Transverse colon (tissue), 4 donors: Measurements from ENCODE around the gene SBNO1. TPM values are rescaled to one million over a fixed set of nuclear protein-coding genes. Genes with fewer than 3 reads are reported as not detected.

Experiments
- DNase-seq: peaks from one replicate; pipeline ENCODE4 v3.0.0-alpha.2; 2019
- H3K27ac ChIP-seq, 4 donors: fragments of 200-600 bp; sonication (generic); 2 replicates each; pipeline ENCODE4 v1.5.1; 2016 to 2018; ENCODE audit warnings: inconsistent platforms in 4 of 4
- H3K27me3 ChIP-seq: fragments of 200-600 bp; sonication (generic); 2 replicates; pipeline ENCODE4 v1.5.1; 2017; ENCODE audit warnings: inconsistent platforms
- H3K36me3 ChIP-seq, 4 donors: fragments of 200-600 bp; sonication (generic); 2 replicates each; pipeline ENCODE4 v1.5.1; 2017 to 2019; ENCODE audit warnings: inconsistent platforms in 4 of 4
- H3K4me1 ChIP-seq, 4 donors: fragments of 200-600 bp; sonication (generic); 2 replicates each; pipeline ENCODE4 v1.5.1; 2017 to 2020; ENCODE audit warnings: inconsistent platforms in 4 of 4
- H3K4me3 ChIP-seq, 4 donors: fragments of 200-600 bp; sonication (generic); 1 replicate in 1 of 4; 2 replicates in 3 of 4; pipeline versions ENCODE4 v1.5.1 to v1.6.1; 2017 to 2019; ENCODE audit warnings: inconsistent platforms in 4 of 4
- H3K9me3 ChIP-seq, 2 donors: fragments of 200-600 bp; sonication (generic); 2 replicates each; pipeline ENCODE4 v1.5.1; 2017 to 2019; ENCODE audit warnings: inconsistent platforms in 2 of 2
- CTCF ChIP-seq, 5 experiments: fragments of 200-600 bp in 3 of 5; fragments of 450-650 bp in 2 of 5; sonication (generic) in 3 of 5; IDR thresholded peaks; 1 replicate in 2 of 5; 2 replicates in 3 of 5; pipeline ENCODE4 v1.5.1; 2016 to 2017; ENCODE audit warnings: antibody characterized with exemption in 5 of 5, inconsistent platforms in 3 of 5, mild to moderate bottlenecking in 2 of 5, moderate library complexity in 1 of 5
- EP300 ChIP-seq: sonication (generic); formaldehyde crosslinking; IDR thresholded peaks from one replicate; pipeline ENCODE4 v1.6.1; 2017; ENCODE audit warnings: antibody characterized with exemption, low read depth
- POLR2A ChIP-seq: fragments of 450-650 bp; IDR thresholded peaks from one replicate; pipeline ENCODE4 v1.6.1; 2016; ENCODE audit warnings: antibody characterized with exemption, mild to moderate bottlenecking, moderate library complexity
- POLR2AphosphoS5 ChIP-seq, 3 donors: sonication (generic); formaldehyde crosslinking; IDR thresholded peaks; one replicate each; pipeline ENCODE4 v1.6.1; 2016; ENCODE audit warnings: antibody characterized with exemption in 3 of 3
- WGBS, 2 donors: methylation state at CpG; one replicate each; pipeline ENCODE4 v1.1.5; 2018; ENCODE audit warnings: low coverage in 1 of 2; 5-methylcytosine and 5-hydroxymethylcytosine counted together
- in situ Hi-C, 4 donors: fragments of 200-750 bp; cut with MboI; loops; one replicate each; pipeline versions ENCODE4 v1.15.0 to v1.15.1; 2017; ENCODE audit warnings: low sequenced_read_pairs in 3 of 4, low pct_ligation_motif_present in 1 of 4, low pct_unique_long_range_greater_than_20kb in 1 of 4
- intact Hi-C: fragments of 100-400 bp; cut with DNase I; formaldehyde crosslinking; loops from one replicate; pipeline ENCODE4 v1.15.1; 2023; ENCODE audit warnings: low total_unique reads
- total RNA-seq, 4 donors: library from RNA; depleted of rRNA; stranded (reverse); fragments of >200 nt; gene quantifications; one replicate each; pipeline ENCODE4 v1.1.0, GENCODE V29; 2016

The SBNO1 gene
- total RNA-seq, 4 donors from 2014 or later, result 14.6 to 26.9 (median 23.8) TPM

DNA sequence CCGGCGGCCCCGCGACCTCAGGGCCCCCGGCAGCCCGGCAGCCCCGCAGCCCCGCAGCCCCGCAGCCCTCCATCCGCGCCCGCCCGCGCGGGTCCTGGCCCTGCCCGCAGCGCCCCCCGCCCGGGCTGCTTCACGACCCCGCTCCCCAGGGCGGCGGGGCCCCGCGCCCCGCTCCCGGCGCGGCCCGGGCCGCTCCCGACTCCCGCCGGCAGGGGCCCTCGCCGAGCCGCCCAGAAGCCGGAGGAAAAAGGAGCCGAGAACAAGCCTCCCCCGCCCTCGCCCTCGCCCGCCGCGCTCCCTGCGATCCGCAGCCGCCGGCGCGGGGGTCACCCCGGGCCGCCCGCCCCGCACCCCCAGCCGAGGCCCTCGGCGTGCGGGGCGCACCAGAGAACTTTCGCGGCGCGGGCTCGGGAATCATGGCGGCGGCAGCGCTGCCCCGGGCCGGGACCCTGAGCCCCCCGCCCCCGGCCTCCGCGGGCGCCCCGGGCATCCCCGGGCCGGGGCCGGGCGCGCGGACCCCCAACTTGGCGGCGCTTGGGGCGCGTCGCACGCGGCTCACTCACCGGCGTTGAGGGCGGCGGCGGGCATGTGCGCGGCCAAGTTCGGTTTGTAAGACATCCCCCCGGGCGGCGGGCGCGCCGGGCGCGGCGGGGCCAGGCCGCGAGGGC, 93.5 kb downstream of the SBNO1 start:
- Histone ChIP-seq H3K9me3 (no peaks in the 10 kb centered on the region), H3K4me3 (peak overlapping the region; percentile 66 to 96 (median 73)), H3K27me3 (no peaks in the 10 kb centered on the region), H3K4me1 (peaks cover 3 to 31% (median 30%) of the 10 kb centered on the region in 4 donors), H3K27ac (peak overlapping the region; percentile 75 to 87 (median 80)), H3K36me3 (no peaks in the 10 kb centered on the region)
- TF ChIP-seq CTCF (IDR thresholded peaks at IDR 0.05) (peak in 3 of 5 experiments; percentile 30 to 56 (median 50)), POLR2AphosphoS5 (IDR thresholded peaks at IDR 0.05) (no peak)
- in situ Hi-C loops, result no loop called here
- DNase-seq, result peak; percentile 81
- intact Hi-C loops, result no loop called here
- 1% methylated on average over 74 of the region's 108 CpGs; no CpG with 5 or more reads in 1 of the 2 donors for WGBS, 2 donors

GRCh38 chr12:123270214-123271000, 94.2 kb downstream of the SBNO1 start:
- Histone ChIP-seq H3K27ac (peak overlapping the region; percentile 75 to 87 (median 80)), H3K4me3 (peak overlapping the region; percentile 66 to 96 (median 73)), H3K4me1 (peaks cover 3 to 31% (median 30%) of the 10 kb centered on the region in 4 donors), H3K36me3 (no peaks in the 10 kb centered on the region), H3K27me3 (no peaks in the 10 kb centered on the region), H3K9me3 (no peaks in the 10 kb centered on the region)
- TF ChIP-seq POLR2AphosphoS5 (IDR thresholded peaks at IDR 0.05) (no peak), POLR2A (no peak), CTCF (IDR thresholded peaks at IDR 0.05) (no peak), EP300 (no peak)
- 0% methylated on average over 3 to 32 of the region's 51 CpGs for WGBS, 2 donors
- in situ Hi-C loops (no loop called here), intact Hi-C loops (no loop called here)
- DNase-seq, result peak; percentile 36

DNA sequence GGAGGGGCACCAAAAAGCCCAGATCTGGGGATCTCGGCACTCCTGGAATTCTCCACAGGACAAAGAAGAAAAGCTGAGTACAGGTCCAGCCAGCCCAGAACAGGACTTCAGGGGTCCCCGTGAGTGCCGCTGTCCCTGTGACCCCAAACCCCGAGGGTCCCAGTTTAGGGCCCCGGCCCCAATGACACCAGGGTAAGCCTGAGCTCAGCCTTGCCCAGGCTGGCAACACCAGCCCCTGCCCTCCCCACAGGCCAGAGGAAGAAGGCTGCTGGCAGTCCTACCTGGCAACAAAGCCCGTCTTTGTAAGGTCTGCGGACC, 94.8 kb downstream of the SBNO1 start:
- Histone ChIP-seq H3K4me1 (peaks cover 3 to 31% (median 30%) of the 10 kb centered on the region in 4 donors), H3K9me3 (no peaks in the 10 kb centered on the region), H3K27ac (peak overlapping the region; percentile 75 to 87 (median 80)), H3K4me3 (peak overlapping the region; percentile 66 to 96 (median 73)), H3K36me3 (peaks cover 0 to under 1% (median 0%) of the 10 kb centered on the region in 4 donors), H3K27me3 (no peaks in the 10 kb centered on the region)
- 0% methylated on average over 7 of the region's 7 CpGs; no CpG with 5 or more reads in 1 of the 2 donors for WGBS, 2 donors
- intact Hi-C loops, result no loop called here
- in situ Hi-C loops, result loop anchor here in 1 of 4 donors (10.0 kb wide), 1 partner anchor 95 kb away; the partner anchor contains the start of gene SBNO1
- no peak for DNase-seq
- no peak for TF ChIP-seq EP300
- TF ChIP-seq POLR2AphosphoS5 (IDR thresholded peaks at IDR 0.05), result no peak
- no peak for TF ChIP-seq POLR2A
- TF ChIP-seq CTCF (IDR thresholded peaks at IDR 0.05), result no peak

GRCh38 chr12:123269395-123269892, 95.2 kb downstream of the SBNO1 start:
- Histone ChIP-seq H3K36me3 (peaks cover 0 to 5% (median 0%) of the 10 kb centered on the region in 4 donors), H3K9me3 (no peaks in the 10 kb centered on the region), H3K27ac (peak overlapping the region; percentile 75 to 87 (median 80)), H3K4me3 (peak overlapping the region; percentile 66 to 96 (median 73)), H3K4me1 (peaks cover 3 to 31% (median 30%) of the 10 kb centered on the region in 4 donors), H3K27me3 (no peaks in the 10 kb centered on the region)
- DNase-seq, result peak; percentile 63
- in situ Hi-C loops (loop anchor here in 1 of 4 donors (10.0 kb wide), 1 partner anchor 95 kb away; the partner anchor contains the start of gene SBNO1), intact Hi-C loops (no loop called here)
- 22% methylated on average over 21 of the region's 32 CpGs; no CpG with 5 or more reads in 1 of the 2 donors for WGBS, 2 donors
- TF ChIP-seq POLR2A (no peak), EP300 (no peak), POLR2AphosphoS5 (IDR thresholded peaks at IDR 0.05) (peak in 1 of 3 donors; percentile 16), CTCF (IDR thresholded peaks at IDR 0.05) (peak in 2 of 5 experiments; percentile 18 to 29)
